HCEC 1CT (cell line): Measurements from ENCODE around the gene PHKB.
"Not testable (repeated sequence)": the region's sequence is repeated elsewhere in the genome, so short reads cannot be mapped to it uniquely, and the experiment has no call there.

Experiments
- DNase-seq: peaks from one replicate; pipeline ENCODE4 v3.0.0-alpha.2; 2017

PHKB gene

DNA sequence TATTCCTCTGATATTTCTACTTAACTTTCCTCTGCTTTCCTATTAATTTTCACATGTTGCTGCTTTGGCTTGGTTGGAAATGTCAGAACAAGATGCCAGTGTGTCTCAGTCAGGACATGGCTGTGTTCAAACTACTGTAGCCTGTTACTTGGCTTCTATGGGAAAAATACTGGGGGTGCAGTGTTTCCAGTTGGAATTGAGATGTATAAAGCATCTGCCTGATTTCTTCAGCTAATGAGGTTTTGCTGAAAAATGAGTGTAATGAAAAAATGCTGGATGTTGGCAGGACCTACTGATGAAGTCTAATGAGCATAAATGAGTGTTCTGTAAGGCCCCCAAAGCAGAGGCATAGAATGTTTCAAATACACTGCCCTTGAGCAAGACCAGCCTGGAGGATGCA is 166.6 kb downstream of the PHKB start:
- DNase-seq, result no peak

DNA sequence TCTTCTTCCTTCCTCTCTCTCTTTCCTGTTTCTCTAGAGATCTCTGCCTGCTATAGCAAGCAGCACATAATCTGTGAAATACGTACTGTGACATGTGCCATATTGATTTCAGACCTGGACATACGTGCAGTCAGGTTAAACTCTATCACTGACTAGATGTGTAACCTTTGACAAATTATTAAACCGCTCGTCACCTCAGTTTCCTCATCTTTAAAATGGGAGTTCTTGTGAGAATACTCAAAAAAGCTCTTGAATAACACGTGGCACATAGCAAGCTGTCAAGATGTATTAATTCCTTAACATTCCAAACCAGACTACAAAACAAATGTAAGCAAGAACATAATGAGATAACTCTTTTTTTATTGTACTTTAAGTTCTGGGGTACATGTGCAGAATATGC is 170.0 kb downstream of the PHKB start:
- no peak for DNase-seq

DNA sequence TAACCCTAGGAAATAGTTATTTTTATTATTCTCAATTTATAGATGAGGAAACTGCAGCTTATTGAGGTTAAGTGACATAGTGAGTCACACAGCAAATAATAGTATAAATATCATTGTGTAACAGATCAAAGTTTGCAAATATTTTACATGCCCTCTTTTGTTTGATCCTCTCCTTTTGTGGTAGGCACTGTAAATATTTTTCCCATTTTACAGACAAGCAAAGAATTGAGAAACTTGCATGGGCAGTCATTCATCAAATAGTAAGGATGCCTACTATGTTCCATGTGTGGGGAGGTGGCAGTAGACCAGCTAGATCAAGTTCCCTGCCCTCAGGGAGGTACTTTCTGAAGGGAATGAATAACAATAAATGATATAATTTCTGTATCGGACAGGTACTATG is 173.0 kb downstream of the PHKB start:
- no peak for DNase-seq

DNA sequence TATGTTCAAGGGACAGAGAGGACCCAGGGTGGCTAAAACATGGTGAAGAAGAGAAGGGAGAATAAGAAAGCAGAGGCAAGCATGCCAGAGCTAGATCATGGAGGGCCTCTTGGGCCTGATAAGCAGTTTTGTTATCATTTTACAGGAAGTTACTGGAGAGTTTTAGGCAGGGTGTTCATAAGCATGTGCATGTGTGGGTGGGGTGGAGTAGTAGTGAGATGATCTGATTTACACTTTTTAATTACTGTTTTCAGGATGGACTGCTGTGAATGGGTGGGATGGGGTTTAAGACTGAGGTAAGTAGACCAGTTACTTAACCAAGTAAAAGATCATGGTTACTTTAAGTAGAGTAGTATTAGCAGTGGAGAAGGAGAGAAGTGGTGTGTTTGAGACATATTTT is 173.6 kb downstream of the PHKB start:
- no peak for DNase-seq

DNA sequence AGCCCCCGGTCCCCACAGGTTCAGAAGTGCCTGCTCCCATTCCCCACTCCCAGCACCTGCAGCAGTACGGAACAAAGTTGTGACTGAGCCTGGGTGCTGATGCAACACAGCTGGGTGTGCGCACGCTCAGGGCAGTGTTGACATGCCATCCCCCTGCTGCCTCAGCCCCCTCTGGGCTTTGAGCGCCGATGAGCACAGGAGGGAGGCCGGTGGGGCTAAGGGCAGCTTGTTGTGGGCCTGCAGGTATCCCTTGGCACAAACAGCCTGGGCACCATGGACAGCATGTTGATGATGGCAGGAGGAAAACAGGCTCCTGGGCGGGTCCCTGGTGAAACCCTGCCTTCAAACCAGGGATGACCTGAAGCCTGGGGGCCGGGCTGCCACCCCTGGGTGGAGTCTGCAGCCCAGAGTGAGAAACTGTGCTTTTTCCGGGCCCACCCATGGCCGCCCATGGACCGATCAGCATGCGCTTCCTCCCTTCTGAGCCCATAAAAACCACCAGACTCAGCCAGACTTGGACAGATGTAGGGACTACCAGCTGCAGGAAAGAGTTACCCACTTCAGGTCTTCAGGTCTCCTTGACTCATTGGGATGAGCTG is 175.5 kb downstream of the PHKB start:
- DNase-seq, result no peak

DNA sequence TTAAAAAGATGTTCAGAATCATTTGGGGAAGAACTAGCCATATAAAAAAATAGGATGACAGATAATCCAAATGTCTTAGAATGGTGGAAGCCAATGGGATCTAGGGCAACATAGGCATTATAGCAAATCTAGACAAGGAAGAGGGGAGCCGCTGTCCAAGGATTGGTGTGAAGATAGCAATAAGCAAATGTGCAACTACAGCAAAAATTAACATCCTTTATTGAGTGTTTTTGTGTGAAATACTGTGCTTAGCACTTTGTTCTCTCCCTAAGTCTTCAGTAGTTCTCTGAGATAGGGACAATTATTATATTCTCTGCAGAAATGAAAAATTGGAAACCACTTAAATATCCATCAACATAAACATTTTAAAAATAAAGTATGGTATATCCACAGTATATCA is 177.0 kb downstream of the PHKB start:
- DNase-seq, result no peak

DNA sequence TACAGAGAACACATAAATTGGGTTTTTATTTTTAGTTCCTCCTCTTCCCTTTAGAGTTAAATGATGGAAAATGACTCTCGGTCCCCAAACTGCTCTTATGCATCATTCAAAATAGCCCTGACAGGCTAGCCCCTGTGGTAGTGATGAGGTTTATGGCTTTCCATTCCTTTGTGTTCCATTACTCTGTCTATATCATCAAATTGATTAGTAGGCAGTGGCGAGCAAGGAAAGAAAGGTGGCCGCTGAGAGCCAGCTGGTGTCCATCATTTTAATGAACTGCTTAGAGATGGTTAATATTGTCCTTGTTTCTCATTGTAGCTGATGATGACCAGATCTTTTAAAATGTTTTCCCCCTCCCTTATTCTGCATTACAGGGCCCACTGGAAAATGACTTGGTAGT is 179.5 kb downstream of the PHKB start:
- DNase-seq, result no peak

DNA sequence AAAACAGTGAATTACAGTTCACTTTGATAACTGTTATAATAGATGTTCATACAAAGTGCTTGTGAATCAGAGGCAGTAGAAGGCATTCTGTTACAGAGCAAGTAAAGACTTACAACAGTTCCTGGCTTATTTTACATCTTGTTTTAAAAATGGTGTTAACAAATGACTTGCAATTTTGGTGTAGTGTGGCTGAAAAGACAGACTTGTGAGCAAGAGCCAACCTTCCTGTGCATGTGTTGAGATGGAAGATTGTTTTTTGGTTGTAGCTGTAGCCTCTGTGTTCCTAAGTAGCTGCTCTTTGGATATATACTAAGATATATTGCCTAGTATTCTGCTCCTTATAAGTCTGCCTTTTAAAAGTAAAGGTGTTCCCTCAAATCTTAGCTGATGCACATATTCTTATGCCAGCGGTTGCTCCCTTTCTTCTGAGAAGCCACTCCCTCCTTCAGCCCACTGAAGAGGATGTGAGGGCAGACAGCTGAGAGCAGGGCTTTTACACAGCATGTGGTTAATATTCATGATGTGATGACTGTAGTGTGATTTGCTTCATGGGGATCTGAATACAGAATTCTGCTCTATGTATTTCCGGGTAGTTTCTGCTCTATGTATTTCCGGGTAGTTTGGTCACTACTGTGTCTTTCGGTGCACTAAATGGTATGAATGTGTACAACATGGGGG is 182.3 kb downstream of the PHKB start:
- no peak for DNase-seq

DNA sequence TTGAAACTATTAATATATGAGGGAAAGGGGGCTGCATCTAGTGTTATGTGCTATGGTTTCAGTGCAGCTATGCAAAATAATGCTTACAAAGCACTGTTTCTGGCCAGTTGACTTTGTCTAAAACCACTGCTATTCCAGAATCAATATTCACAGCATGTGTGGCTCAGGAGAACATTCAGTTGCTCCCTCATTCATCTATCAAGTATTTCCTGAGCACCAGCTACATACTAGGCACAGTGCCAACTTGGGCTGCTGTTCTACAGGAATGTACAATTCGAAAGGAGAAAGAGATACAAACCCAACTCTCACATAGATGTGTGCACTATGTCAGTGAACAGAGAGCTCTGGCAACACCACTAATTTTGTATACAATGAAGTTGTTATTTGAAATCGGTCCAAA is 183.0 kb downstream of the PHKB start:
- peak; percentile 81 for DNase-seq

DNA sequence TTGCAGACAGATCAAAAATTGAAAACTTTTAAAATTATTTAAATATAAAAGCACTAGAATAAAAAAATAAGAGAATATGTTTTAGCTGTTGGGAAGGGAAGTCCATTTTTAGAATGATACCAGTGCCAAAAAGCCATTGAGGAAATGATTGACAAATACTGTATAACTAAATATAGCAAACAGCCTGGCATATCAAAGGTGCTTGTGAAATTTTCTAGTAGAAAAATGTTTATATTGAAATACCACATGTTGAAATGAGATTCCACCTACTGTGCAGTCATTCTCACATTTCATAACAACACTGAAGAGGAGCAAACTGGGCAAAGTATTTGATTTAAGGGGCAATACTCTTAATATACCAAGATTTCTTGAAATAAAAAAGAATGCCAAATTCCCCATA is 183.5 kb downstream of the PHKB start:
- DNase-seq, result peak; percentile 63

DNA sequence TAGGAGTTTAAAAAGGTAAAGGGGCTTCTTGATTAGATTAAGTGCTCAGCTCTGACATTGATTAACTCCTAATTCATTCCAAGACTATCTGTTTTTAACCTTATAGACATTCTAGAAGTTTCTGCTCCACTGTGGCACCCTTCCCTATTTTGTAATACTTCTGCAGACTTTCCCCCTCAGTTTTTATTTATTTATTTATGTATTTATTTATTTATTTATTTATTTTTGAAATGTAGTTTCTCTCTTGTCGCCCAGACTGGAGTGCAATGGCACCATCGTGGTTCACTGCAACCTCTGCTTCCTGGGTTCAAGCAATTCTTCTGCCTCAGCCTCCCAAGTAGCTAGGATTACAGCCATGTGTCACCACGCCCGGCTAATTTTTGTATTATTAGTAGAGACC is 185.8 kb downstream of the PHKB start:
- no peak for DNase-seq

DNA sequence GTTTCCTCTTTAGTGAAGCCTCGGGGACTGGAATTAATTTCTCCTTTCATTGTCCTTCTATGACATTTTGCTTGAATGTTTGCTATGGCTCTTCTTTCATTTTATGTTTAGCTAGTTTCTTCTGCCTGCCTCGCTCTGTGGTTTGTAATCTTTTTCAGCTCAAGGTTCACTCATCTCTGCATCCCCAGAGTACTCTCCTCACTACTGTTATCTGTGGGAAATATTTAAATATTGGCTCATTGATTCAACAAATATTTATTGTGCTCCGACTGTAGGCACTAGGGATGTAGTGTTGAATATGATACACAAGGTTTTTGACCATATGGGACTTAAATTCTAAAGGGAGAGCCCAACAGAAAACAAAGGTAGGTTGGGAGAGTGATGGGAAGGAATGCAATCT is 195.9 kb downstream of the PHKB start:
- no peak for DNase-seq

DNA sequence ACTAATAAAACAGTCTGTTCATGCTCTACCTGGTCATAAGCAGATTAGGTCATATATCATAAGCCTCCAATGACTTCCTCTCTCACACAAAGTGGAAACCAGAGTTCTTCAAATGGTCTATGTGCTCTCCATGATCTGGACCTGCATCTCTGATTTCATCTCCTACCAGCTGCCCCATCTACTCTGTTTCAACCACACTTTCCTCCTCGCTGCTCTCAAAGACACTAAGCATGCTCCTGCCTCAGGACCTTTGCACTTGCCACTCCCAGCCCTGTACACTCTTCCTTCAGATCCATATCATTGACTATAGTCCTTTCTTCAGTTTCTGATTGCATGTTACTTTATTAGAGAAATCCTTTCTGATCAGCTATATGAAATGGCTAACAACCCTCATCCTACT is 196.8 kb downstream of the PHKB start:
- no peak for DNase-seq

DNA sequence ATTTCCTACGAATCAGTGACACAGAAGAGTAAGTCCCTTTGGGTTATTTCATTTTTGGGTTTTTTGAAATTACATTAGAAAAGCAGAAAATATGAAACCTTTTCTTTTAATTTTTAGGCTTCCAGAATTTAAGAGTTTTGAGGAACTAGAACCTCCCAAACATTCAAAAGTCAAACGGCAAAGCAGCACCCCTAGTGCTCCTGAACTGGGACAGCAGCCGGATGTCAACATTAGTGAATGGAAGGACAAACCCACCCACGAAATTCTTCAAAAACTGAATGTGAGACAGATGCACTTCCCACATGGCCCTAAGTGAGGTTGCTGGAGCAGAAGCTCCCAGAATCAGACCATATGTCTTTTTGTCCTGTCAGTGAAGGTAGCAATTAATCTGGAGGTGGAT is 199.4 kb downstream of the PHKB start:
- DNase-seq, result no peak

DNA sequence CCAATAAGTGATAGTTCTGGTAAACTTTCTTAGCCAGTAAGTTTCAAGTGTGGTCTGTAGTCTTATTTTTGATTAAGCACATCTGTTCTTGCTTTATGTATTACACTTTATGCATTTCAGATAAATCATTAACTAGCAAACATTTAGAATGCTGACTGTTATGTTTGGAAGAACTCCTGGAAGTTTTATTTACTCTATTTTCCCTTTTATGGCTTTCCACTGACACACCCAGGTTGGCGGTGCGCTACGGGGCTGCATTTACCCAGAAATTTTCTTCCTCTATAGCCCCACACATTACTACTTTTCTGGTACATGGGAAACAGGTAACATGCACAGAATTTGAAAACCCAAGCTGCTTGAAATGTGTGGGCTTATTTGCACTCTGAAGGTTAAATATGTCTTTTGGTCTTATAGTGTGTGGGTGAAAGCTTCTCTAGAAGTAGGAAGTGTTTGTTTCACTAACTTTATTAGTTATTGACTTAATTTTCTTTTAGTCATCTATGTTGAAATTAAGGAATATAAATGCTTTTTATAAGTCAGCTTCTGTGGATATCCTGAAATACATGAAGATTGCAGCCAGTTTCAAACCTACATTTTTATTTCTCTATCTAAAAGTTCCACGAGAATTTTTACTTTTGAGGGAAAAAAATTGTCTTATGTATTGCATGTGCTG is 203.7 kb downstream of the PHKB start:
- no peak for DNase-seq

DNA sequence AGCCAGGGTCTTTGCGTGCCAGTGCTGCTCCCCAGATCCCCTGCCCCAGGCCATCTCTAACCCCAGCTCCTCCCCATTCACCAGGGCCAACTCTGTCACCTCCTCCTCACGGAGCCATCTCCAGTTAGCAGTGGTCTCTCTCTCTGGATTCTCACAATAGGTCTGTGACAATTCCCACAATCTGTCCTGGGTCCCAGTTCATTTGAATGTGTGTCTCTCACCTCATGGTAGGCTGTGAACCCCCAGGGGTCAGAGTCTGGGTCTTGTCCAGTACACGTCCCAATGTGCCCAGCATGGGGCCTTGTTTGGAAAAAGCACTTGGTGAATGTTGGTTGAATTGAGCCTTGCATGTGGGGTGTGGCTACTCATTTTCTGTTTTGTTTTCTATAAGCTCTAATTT is 205.3 kb downstream of the PHKB start:
- no peak for DNase-seq

DNA sequence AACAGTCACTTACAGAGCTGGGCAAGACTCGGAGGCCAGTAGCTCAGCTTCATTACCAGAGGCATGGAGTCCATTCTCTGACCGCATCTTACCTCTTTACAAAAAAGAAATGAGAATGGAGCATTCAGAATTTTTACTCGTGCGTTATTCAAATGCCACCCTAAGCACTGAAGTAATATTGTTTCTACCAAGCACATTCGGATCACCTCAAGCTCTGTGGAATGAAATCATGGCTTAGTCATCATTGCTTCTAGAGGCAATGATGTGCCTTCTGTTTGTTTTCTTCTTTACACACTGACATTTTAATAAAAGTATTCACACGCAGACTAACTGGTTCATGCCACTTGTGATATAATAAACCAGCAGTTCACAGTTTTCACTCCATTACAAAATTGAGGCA is 206.8 kb downstream of the PHKB start:
- no peak for DNase-seq

DNA sequence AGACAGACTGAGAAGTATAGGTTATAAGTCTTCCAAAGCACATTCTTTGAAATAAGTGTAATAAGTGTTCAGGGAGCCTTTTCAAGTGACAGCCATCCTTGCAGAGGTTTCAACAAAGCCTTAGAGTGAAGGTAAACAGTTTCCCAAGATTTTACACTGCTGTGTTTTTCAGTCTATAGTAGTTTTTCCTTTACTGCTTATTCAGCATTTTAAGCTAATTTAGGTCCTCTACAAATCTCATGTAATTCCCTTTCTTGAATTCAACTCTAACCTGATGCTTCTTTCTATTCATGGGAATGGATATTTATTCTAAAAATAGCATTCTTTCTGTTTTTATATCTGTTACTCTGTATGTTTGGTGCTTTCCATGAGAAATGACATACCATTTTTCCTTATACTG is 211.3 kb downstream of the PHKB start:
- DNase-seq, result no peak

DNA sequence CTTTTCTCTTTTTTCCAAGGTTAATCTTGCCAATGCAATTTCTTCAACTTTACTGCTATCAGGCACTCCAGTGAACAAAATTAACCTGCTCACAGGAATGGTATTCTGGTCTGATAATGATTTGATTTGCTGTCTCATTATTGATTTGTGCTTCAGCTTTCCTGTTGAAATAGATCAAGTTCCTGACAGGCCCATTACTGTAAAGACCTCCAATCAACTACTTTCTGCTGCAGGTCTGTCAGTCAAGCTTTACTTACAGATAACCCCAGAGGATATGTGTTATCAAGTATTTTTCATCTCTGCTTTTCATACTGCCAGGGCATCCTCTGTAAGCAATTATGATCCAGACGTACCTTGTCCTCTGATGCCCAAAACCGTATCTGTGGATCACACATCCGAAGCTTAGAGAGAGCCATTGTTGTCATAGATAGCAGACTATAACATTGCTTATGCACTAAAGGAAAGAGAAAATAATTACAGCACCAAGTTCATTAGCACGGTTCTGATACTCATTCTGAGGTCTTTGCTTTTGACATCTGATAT is 215.6 kb downstream of the PHKB start:
- DNase-seq, result no peak

DNA sequence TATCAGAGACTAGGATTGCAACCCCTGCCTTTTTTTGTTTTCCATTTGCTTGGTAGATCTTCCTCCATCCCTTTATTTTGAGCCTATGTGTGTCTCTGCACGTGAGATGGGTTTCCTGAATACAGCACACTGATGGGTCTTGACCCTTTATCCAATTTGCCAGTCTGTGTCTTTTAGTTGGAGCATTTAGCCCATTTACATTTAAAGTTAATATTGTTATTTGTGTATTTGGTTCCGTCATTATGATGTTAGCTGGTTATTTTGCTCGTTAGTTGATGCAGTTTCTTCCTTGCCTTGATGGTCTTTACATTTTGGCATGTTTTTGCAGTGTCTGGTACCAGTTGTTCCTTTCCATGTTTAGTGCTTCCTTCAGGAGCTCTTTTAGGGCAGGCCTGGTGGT is 220.4 kb downstream of the PHKB start:
- DNase-seq, result not testable (repeated sequence)

DNA sequence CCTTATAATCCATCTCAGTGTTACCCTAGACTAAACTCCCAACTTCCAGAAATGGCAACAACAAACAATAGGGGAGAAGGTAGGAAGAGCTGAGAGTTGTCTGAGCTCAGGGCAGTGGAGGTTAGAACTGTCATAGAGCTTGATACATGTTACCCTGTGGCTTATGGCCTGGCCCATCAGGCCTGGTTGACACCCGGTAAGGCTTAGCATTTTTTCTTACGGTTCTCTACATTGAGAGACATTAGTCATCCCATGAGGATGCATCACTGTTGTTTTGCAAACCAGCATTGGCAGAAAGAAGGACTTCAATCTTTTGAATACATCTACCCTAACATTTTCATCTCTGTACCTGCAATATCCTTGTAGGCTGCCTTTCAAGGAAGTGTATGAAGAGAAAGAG is 226.6 kb downstream of the PHKB start:
- DNase-seq, result peak; percentile 5

DNA sequence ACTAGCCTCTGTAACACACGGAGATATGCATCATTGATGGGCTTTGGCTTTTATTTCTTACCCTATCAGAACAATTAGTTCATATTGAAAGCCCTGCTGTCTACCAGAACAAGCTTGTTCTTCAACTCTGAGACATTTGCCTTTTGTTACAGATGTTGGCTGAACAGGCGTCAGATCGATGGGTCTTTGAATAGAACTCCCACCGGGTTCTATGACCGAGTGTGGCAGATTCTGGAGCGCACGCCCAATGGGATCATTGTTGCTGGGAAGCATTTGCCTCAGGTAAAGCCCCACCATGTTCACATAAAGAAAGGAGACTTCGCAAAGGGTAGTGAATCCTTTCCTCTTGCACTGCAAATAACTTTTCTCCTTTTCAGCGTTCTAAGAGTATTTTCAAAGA is 232.1 kb downstream of the PHKB start:
- DNase-seq, result no peak

DNA sequence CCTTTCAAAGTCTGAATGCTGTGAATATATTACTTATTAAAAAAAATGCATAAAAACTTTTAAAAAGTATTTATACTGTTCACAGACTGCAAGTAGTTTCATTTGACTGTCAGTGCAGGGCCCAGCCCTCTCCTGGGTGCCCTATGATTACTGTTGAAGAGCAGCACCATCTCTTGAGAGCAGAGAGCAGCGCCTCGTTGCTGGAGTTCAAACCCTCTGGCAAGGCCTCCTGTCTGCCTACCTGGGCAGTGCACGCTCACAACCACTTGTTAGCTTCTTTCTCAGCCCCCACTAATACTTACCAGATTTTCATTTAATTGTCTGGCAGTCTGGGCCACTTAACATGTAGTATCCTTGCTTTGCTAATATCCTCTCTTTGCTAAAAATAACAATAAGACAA is 233.4 kb downstream of the PHKB start:
- DNase-seq, result no peak

DNA sequence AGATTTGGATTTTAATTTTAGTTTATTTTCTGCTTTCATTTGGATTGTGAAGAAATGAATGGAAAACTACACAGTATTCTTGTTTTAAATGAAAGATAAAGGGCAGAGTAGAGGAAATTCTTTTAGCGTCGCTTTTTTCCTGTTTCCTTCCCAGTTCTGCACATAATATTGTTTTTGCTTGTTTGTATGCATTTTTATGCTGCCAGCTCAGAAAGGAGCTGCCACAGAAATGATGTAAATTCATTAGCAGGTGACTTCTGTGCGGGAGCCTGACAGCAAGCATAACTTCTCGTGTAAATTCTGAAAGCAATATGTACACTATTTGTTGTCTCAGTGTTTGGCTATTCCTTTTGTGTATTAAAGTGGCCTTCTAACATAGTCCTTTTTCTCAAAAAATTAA is 234.6 kb downstream of the PHKB start:
- no peak for DNase-seq

DNA sequence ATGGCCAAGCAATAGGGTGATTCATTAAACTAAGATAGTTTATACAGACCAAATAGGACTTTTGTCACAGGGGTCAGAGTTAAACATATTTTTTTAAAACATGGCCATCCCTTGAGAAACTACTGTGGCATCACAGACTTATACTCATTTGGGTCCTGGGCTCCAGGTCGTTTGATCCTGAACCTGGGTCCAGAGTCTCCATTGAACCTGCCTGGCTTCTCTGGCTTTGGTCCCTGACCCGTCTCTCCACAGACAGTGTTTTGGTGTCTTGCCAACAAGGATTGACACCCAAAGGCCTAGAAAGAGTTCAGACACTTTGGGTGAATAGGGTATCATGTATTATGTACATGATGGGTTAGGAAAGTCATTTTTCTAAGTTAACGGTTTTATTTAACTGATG is 236.7 kb downstream of the PHKB start:
- DNase-seq, result no peak
